Peyer's patch (tissue), 4 donors: Measurements from ENCODE around the gene PPP2R2D. TPM values are rescaled to one million over a fixed set of nuclear protein-coding genes. Genes with fewer than 3 reads are reported as not detected.

Experiments used
- DNase-seq, 3 donors: peaks; one replicate each; pipeline ENCODE4 v3.0.0-alpha.2; 2017 to 2019
- H3K27ac ChIP-seq, 4 donors: fragments of 200-600 bp; sonication (generic); one replicate each; pipeline ENCODE4 v1.5.1; 2016 to 2019
- H3K27me3 ChIP-seq, 2 donors: fragments of 200-600 bp; sonication (generic); one replicate each; pipeline ENCODE4 v1.5.1; 2019
- H3K36me3 ChIP-seq, 3 donors: fragments of 200-600 bp; sonication (generic); one replicate each; pipeline ENCODE4 v1.5.1; 2016 to 2019
- H3K4me1 ChIP-seq, 4 donors: fragments of 200-600 bp; sonication (generic); one replicate each; pipeline ENCODE4 v1.5.1; 2016 to 2019
- H3K4me3 ChIP-seq, 4 donors: fragments of 200-600 bp; sonication (generic); 1 replicate in 3 of 4; 2 replicates in 1 of 4; pipeline ENCODE4 v1.5.1; 2016 to 2019; ENCODE audit warnings: mild to moderate bottlenecking in 1 of 4
- H3K9me3 ChIP-seq, 4 donors: fragments of 200-600 bp; sonication (generic); one replicate each; pipeline ENCODE4 v1.5.1; 2016 to 2019; ENCODE audit warnings: mild to moderate bottlenecking in 1 of 4
- POLR2A ChIP-seq, 2 donors: fragments of 450-650 bp; IDR thresholded peaks; one replicate each; pipeline ENCODE4 v1.5.1; 2017; ENCODE audit warnings: antibody characterized with exemption in 2 of 2, mild to moderate bottlenecking in 2 of 2, moderate library complexity in 2 of 2
- total RNA-seq, 4 donors: library from RNA; depleted of rRNA; stranded (reverse); fragments of >200 nt; gene quantifications; one replicate each; pipeline ENCODE4 v1.1.0, GENCODE V29; 2016
- TF ChIP-seq, protein P1 (sequence below), 6 experiments: fragments of 450-650 bp in 4 of 6; fragments of 200-600 bp in 2 of 6; sonication (generic) in 1 of 6; IDR thresholded peaks; one replicate each; pipeline ENCODE4 v1.5.1; 2017 to 2019; ENCODE audit warnings: antibody characterized with exemption in 6 of 6, mild to moderate bottlenecking in 3 of 6, moderate library complexity in 1 of 6

PPP2R2D gene
- total RNA-seq, 4 donors from 2014 or later = 34.3 to 87.5 (median 48.5) TPM

DNA sequence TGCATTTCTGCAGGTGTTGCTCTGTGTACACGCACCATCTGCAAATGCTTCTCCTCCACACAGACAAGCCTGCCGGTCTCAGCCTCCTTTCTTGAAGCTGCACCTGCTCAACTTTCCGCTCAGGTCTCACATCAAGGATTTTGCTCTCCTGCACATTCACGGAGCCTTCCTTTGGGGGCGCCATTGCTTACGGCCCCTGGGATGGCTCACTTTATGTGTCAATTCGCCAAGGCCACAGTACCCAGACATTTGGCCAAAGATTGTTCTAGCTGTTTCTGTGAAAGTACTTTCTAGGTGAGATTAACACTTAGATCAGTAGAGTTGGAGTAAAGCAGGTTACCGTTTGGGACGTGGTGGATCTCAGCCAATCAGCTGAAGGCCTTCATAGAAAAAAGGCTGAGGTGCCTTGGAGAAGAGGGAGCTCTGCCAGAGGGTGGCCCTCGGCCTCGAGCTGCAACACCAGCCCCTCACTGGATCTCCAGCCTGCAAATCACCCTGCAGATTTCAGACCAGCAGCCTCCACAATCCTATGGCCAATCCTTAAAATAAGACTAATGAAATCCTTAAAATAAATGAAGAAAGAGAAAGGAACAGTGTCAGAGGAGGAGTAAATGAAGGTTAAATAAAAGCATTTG is 39.9 kb upstream of the PPP2R2D start:
- Histone ChIP-seq H3K9me3 (no peaks in the 10 kb centered on the region), H3K27ac (no peak overlapping the region), H3K27me3 (no peaks in the 10 kb centered on the region), H3K36me3 (no peaks in the 10 kb centered on the region), H3K4me3 (no peak overlapping the region), H3K4me1 (no peaks in the 10 kb centered on the region)
- no peak for TF ChIP-seq POLR2A (IDR thresholded peaks at IDR 0.05)
- TF ChIP-seq, protein P1, sequence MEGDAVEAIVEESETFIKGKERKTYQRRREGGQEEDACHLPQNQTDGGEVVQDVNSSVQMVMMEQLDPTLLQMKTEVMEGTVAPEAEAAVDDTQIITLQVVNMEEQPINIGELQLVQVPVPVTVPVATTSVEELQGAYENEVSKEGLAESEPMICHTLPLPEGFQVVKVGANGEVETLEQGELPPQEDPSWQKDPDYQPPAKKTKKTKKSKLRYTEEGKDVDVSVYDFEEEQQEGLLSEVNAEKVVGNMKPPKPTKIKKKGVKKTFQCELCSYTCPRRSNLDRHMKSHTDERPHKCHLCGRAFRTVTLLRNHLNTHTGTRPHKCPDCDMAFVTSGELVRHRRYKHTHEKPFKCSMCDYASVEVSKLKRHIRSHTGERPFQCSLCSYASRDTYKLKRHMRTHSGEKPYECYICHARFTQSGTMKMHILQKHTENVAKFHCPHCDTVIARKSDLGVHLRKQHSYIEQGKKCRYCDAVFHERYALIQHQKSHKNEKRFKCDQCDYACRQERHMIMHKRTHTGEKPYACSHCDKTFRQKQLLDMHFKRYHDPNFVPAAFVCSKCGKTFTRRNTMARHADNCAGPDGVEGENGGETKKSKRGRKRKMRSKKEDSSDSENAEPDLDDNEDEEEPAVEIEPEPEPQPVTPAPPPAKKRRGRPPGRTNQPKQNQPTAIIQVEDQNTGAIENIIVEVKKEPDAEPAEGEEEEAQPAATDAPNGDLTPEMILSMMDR (IDR thresholded peaks at IDR 0.05) = no peak
- DNase-seq = peak in 2 of 3 donors; percentile 15 to 35

- Histone ChIP-seq H3K4me3 (no peak overlapping the region), H3K27ac (no peak overlapping the region), H3K4me1 (no peaks in the 10 kb centered on the region), H3K9me3 (no peaks in the 10 kb centered on the region), H3K36me3 (no peaks in the 10 kb centered on the region), H3K27me3 (no peaks in the 10 kb centered on the region)
- no peak for DNase-seq
- TF ChIP-seq POLR2A (IDR thresholded peaks at IDR 0.05) = no peak
- TF ChIP-seq, protein P1 (IDR thresholded peaks at IDR 0.05) = no peak
These were observed 38.3 kb upstream of the PPP2R2D start for GRCh38 chr10:131862548-131862947.

DNA sequence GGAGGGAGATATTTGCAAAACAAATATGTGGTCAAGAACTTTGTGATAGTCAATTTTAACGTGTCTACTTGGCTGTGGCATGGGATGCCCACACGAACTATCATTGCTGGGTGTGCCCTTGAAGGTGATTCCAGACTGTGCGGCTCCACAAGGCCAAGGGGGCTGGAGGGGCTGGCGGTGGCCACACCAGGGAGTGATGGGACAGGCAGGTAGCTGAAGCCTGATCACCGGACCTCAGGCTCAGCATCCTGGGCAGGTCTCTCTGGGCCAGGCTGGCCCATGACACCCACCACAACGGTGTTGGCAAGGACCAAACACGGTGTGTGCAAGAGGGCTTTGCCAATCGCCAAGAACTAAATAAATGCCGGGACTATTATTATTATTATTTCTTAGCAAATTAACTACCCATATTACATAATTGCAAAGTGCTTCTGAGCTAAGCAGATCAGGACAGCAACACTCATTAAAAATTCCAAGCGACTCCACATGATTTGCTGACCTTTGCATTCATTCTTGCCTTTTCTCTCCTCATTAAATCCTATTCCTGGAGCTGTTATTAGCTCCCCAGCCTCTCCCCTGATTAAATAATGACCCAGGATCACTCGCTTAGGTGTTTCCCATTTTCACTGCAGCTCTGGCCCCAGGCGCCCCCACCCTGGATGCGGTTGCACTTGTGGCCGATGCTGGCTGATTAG is 35.4 kb upstream of the PPP2R2D start:
- no peaks in the 10 kb centered on the region for H3K27me3 ChIP-seq
- DNase-seq = no peak
- H3K9me3 ChIP-seq = no peaks in the 10 kb centered on the region
- H3K4me3 ChIP-seq = no peak overlapping the region
- H3K27ac ChIP-seq = no peak overlapping the region
- no peaks in the 10 kb centered on the region for H3K4me1 ChIP-seq
- no peaks in the 10 kb centered on the region for H3K36me3 ChIP-seq
- TF ChIP-seq POLR2A (IDR thresholded peaks at IDR 0.05) = no peak
- TF ChIP-seq, protein P1 (IDR thresholded peaks at IDR 0.05) = no peak

DNA sequence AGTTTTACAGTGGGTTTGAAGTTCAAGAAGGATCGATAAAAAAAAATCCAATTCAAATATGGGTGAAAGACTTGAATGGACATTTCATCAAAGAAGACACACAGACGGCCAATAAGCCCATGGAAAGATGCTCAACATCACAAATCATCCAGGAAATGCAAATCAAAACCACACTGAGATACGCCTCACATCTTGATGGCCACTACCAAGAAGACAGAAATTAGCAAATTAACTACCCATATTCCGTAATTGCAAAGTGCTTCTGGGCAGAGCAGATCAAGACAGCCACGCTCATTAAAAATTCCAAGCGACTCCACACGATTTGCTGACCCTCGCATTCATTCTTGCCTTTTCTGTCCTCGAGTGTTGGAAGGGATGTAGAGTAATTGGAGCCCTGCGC is 34.1 kb upstream of the PPP2R2D start:
- no peak overlapping the region for H3K4me3 ChIP-seq
- TF ChIP-seq, protein P1 (IDR thresholded peaks at IDR 0.05) = no peak
- no peak for TF ChIP-seq POLR2A (IDR thresholded peaks at IDR 0.05)
- no peak overlapping the region for H3K27ac ChIP-seq
- H3K36me3 ChIP-seq = no peaks in the 10 kb centered on the region
- H3K27me3 ChIP-seq = no peaks in the 10 kb centered on the region
- no peaks in the 10 kb centered on the region for H3K9me3 ChIP-seq
- no peak for DNase-seq
- no peaks in the 10 kb centered on the region for H3K4me1 ChIP-seq

DNA sequence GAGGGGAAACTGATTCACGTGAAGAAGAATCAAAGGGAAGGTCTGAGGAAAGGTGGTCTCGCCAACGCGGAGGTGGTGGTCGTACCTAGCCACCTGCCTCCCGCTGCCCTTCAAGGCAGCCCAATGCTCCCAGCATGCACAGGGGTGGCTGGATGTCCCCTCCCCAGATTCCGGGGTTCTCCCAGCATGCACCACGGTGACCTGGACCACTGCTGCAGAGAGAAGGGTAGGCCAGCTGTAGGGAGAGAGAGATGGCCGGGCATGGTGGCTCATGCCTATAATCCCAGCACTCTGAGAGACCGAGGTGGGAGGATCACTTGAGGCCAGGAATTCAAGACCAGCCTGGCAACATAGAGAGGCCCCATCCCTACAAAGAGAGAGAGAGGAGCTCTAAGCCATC is 32.4 kb upstream of the PPP2R2D start:
- no peak for DNase-seq

More for the DNA sequence above, 32.4 kb upstream of the PPP2R2D start:
- H3K9me3 ChIP-seq = no peaks in the 10 kb centered on the region
- H3K27me3 ChIP-seq = no peaks in the 10 kb centered on the region
- TF ChIP-seq POLR2A (IDR thresholded peaks at IDR 0.05) = no peak
- TF ChIP-seq, protein P1 (IDR thresholded peaks at IDR 0.05) = no peak
- H3K4me3 ChIP-seq = no peak overlapping the region
- no peaks in the 10 kb centered on the region for H3K4me1 ChIP-seq
- no peak overlapping the region for H3K27ac ChIP-seq
- no peaks in the 10 kb centered on the region for H3K36me3 ChIP-seq
